Fibroblast of mammary gland (primary cell): ENCODE data around the gene PREB.

Source experiments
- DNase-seq: peaks from one replicate; pipeline ENCODE4 v3.0.0-alpha.2; 2010; ENCODE audit warnings: low read depth
- H3K4me3 ChIP-seq: 2 replicates; pipeline ENCODE4 v1.5.1; 2011; ENCODE audit warnings: low read depth, mild to moderate bottlenecking, low read length, moderate library complexity; ENCODE audit not compliant: control insufficient read depth
- CTCF ChIP-seq: conservative IDR thresholded peaks from 2 replicates; pipeline ENCODE4 v1.5.1; 2011; ENCODE audit warnings: low read depth, low read length, inconsistent platforms; ENCODE audit not compliant: control insufficient read depth, insufficient read depth

The PREB gene

DNA sequence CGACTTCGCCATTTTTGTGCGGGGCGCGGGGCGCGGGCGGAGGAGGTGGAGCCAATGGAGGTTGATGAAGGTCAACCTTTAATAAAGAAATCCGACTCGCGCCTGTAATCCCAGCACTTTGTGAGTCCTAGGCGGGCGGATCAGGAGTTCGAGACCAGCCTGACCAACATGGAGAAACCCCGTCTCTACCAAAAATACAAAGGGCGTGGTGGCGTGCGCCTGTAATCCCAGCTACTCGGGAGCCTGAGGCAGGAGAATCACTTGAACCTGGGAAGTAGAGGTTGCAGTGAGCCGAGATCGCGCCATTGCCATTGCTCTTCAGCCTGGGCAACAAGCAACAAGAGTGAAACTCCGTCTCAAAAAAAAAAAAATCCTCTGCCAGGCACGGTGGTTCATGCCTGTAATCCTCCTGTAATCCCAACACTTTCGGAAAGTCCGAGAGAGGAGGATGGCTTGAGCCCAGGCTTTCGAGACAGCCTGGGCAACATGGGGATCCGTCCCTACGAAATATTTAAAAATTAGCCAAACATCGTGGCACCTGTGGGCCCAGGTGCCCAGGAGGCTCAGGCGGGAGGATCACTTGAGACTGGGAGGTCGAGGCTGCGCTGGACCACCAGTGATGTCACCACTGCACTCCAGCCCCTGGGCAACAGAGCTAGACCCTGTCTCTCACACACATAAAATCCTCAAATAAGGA, 493 bp upstream of the PREB start:
- no peak for DNase-seq
- H3K4me3 ChIP-seq: peak overlapping the region; percentile 15
- no peak for TF ChIP-seq CTCF

- TF ChIP-seq CTCF: no peak
- no peak for DNase-seq
Observed at GRCh38 chr2:27133195-27133875, 1.1 kb downstream of the PREB start.

DNA sequence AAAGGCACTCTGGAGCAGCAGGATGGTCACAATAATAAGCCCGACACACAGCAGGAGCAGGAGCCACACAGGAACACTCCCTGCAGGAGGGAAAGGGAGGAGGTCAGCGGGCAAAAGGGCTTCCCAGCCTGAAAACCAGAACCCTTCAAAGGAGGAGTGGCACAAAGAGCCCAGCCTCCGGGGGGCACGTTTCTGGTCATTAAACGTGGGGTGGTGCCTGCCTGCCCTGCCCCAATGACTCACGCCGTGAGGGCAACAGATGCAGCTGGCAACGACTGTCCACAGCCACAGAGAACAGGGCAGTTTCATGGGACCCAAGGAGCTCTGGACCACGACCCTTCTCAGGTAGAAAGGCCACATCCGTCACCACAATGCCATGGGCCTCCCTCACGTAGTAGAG, 3.0 kb downstream of the PREB start:
- H3K4me3 ChIP-seq: no peak overlapping the region
- no peak for DNase-seq
- TF ChIP-seq CTCF: no peak

More at GRCh38 chr2:27133195-27133875, 1.1 kb downstream of the PREB start:
- peak overlapping the region; percentile 88 for H3K4me3 ChIP-seq

DNA sequence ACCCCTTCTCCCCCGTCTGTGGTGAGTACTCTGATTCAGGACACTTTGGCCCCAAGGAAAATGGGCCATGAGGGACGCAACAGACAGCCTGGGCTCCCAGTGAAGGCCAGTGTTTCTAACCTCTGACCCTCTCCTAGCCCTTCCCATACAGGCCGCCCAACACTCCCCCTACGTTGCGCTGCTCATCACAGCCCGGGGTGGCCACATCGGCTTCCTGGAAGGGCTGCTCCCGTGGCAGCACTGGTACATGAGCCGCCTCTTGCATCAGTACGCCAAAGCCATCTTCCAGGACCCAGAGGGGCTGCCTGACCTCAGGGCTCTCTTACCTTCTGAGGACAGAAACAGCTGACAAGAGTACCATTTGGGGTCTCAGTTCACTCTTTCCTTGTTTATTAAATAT, 4.0 kb downstream of the PREB start:
- no peak for DNase-seq
- no peak for TF ChIP-seq CTCF
- H3K4me3 ChIP-seq: no peak overlapping the region

GRCh38 chr2:27128668-27129571, 5.5 kb downstream of the PREB start:
- DNase-seq: no peak
- no peak overlapping the region for H3K4me3 ChIP-seq
- no peak for TF ChIP-seq CTCF

GRCh38 chr2:27127883-27128667, 6.4 kb downstream of the PREB start:
- no peak for DNase-seq
- no peak for TF ChIP-seq CTCF
- H3K4me3 ChIP-seq: no peak overlapping the region
